Measurements from ENCODE around the gene MDGA2.

MDGA2 gene

DNA sequence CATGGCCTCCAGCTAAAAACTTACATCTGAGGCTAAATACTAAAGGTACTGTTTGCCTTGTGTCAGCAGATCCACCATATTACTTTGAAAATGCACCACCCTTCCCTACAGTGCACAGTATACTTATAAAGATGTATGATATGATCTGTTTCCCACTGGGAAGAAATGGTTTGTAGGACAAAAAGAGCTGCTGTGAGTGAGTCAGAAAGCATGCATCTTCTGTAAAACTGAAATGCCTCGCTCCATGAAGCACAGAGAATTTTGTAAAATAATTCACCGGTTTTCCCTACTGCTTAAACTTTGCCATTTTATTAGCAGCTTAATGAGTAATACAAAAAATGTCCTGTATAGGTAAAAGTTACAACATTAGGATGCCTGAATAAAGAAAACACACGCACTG, 68.8 kb downstream of the MDGA2 start:
- no peak for DNase-seq

- DNase-seq = no peak
These were observed 78.5 kb downstream of the MDGA2 start for GRCh38 chr14:47596860-47597259.

DNA sequence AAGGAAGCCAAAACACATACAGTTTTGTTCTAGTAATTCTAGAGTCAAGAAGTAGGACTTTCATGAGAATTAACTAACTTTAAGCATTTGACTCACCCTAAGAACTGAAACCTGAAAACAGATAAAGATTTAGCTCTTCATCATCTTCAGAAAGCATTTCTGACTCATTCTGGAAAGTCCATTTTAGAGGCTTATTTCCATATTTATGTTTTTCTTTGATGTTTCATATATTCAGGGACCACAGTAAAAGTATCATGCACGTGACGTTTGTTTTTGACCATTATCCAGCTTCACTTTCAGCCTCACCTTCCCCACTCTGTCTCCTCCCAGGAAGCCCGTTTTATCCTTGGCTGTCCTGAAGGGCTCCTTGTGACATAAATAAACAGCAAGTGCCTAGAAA, 79.2 kb downstream of the MDGA2 start:
- DNase-seq = no peak

GRCh38 chr14:47595552-47595951, 79.9 kb downstream of the MDGA2 start:
- no peak for DNase-seq

- no peak for DNase-seq
These were observed 84.5 kb downstream of the MDGA2 start for GRCh38 chr14:47590767-47591495.

DNA sequence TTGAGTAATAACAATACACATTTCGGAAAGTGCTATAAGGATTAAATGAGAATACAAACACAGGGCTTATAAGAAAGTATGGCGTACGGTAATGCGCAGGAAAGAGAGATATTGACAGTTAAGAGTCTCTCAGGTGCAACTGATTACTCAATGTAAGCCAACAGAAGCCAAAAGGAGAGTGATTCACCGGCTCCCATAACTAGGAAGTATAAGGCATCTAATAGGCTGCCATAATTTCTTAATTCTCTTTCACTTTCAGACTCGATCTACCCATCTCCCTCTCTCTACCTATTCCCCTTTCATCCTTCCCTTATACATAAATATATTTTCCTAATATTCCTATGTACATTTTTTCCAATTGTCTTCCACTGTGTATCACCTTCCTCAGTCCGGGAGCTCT, 90.0 kb downstream of the MDGA2 start:
- no peak for DNase-seq

DNA sequence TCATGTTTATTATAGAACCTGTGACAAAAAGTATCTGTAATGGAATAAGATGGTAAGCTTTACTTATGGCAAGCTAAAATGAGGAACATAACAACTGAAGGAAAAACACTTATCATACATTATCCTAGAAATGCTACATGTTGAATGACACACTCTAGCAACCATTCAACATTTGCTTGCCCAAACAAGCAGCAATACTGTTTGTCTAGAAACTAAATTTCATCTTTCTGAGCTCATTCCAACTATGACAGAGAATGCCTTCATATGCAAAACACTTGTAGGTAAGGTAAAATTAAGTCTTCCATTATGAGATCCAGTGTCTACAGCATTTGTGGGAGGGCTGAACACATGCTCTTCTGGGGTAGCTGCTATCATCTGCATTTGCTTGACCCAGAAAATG, 108.1 kb downstream of the MDGA2 start:
- no peak for DNase-seq

DNA sequence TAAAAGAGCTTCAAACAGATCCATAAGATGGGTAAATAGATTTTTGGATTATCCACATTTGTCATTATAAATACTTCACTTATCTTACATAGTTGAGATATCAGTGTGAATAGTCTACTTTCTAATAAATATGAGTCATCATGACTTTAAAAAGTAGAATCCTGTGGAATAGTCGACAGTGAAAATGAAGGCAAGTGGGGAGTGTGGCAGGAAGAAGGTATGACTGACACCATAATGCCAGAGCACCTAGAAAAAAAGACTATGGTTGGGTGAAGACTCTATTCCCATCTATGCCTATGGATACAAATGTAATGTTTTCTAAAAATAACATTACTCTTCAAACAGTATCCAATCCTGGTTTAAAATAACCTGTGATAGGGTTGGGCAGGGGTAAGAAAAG, 117.5 kb downstream of the MDGA2 start:
- no peak for DNase-seq

- no peak for DNase-seq
These were observed 120.1 kb downstream of the MDGA2 start for GRCh38 chr14:47555333-47555732.

DNA sequence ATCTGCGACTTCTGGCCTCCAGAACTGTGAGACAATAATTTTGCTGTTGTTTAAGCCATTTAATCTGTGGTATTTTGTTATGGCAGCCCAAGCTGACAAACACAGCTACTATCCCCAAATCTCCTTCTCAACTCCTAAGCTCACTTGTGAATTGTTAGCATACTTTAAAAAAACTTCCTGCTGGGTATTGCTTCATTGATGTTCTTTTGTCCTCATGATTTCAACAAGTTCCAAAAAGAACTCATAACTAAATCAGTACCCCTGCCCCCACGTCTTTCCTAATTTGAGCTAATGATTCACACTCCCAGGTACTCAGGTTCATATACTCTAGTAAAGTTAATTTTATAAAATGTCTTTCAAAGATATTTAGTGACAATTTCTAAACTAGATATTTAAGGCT, 125.5 kb downstream of the MDGA2 start:
- DNase-seq = no peak

GRCh38 chr14:47543459-47543858, 131.9 kb downstream of the MDGA2 start:
- DNase-seq = no peak

- DNase-seq = no peak
These were observed 133.7 kb downstream of the MDGA2 start for GRCh38 chr14:47541662-47542061.

- DNase-seq = peak; percentile 5
These were observed 136.4 kb downstream of the MDGA2 start for GRCh38 chr14:47539031-47539461.

DNA sequence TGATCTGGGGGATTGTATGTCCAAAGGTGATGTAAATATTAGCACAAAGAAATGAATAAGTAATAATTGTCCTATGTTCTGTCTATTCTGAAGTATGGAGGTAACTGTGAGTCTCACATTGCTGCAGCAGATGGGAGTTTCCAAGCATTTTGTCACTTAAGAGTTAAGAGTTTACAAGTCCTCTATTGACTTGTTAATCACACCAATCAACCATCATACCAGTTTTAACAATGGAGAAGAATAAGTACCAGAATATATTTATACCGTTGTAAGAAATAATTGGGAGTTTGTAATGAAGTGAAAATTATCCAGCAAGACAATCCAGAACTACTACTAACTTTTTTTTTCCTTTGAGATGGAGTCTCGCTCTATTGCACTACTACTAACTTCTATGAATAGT, 139.1 kb downstream of the MDGA2 start:
- DNase-seq = no peak

DNA sequence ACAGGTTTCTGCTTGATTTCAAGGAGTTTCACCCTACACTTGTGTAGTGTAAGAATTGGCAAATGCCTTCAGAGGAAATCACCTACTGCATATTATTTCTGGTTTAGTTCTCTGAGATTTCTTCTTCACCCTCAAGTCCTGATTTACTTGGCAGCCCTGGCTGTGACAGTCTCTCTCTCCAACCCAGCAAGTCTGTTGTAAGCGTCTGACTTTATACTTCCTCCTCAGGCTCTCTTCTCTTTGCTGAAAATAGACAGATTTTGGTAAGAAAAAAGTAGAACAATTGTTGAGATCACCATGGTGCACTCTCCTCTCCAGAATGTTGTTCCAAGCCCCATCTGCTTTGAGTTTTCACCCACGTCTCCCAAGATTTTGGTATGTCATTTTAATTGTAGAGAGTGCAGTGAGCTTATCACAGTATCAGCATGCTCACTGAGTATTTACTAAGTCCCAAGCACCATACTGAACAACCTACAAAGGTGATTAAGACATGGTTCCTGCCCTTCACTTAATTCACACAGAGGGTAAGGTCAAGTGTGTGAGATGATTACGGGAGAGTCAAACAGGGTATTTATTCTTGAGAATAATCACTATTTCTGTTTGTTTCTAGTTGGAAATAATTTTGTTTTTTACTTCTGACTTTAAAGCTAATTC, 148.7 kb downstream of the MDGA2 start:
- DNase-seq = no peak

- DNase-seq = no peak
These were observed 150.9 kb downstream of the MDGA2 start for GRCh38 chr14:47524524-47524923.

DNA sequence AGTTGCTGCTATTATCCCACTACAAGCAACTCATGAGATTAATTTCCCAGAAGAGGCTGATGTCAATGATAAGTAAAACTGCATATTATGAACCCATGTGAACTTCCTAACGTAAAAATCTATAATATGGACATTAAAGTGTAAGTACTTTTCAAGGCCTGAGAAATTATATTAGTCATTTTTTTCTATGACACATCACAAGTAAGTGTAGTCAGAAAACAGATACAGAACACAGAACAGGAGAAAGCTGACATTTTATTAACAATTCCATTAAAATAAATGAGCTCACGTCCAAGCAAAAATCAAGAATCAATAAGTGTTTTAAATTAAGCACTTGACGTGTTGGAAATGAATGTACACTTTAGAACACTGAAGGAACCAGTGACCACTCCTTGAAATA, 155.0 kb downstream of the MDGA2 start:
- no peak for DNase-seq

DNA sequence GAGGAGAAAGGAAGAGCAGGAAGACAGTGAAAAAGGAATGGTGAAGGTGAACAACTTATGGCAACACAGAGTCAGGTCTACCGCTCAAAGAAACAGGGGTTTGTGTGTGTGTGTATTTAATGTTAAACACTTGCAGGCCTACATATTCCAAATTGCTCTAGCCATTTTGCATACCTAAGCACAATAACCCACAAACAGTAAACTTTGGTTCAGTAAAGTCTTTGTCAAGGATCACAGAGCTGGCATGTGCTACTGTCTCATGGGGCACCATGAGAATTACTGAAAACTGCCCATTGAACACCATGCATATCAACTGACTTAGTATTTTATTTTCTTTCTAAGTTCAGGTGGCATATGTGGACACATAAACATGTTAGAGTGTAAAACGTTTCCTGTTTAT, 163.6 kb downstream of the MDGA2 start:
- DNase-seq = no peak

DNA sequence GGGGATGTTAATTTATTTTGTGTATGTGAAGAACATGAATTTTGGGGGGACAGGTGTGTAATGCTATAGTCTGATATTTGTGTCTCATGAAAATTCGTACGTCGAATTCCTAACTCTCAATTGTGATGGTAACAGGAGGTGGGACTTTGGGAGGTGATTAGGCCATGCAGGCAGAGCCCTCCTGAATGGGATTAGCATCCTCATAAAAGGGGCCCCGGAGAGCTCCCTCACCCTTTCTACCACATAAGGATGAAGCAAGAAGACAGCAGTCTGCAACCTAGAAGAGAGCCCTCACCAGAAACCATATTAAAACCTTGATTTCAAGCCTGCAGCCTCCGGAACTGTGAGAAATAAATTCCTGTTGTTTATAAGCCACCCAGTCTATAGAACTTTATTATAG, 165.4 kb downstream of the MDGA2 start:
- no peak for DNase-seq

GRCh38 chr14:47507861-47508260, 167.5 kb downstream of the MDGA2 start:
- no peak for DNase-seq

- DNase-seq = no peak
These were observed 175.0 kb downstream of the MDGA2 start for GRCh38 chr14:47500369-47500768.

- DNase-seq = no peak
These were observed 184.6 kb downstream of the MDGA2 start for GRCh38 chr14:47490766-47491165.

GRCh38 chr14:47490353-47490752, 185.1 kb downstream of the MDGA2 start:
- no peak for DNase-seq

GRCh38 chr14:47485421-47485820, 190.0 kb downstream of the MDGA2 start:
- DNase-seq = no peak

DNA sequence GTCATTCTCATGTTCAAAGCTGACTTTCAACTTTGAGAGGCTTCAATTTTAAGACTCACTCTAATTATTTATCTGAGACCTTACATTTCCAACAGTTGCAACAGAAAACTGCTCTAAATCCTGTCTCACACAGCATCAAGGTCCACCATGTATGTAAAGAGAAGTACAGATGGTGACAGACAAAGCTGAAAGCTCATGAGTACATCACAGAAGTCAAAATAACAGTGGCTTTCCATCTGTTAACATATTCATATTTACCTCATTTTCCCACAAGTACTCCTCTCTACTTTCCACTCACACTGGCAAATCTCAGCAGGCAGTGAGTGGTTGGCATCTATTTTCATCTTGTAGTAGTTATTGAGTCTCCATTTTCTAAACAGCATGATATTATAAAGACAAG, 192.0 kb downstream of the MDGA2 start:
- DNase-seq = no peak
